ENCODE measurements around the gene SRRM5.
"Not testable (repeated sequence)": the region's sequence is repeated elsewhere in the genome, so short reads cannot be mapped to it uniquely, and the experiment has no call there.

Gene SRRM5

GRCh38 chr19:43640424-43640757, 28.5 kb downstream of the SRRM5 start:
- DNase-seq = no peak

- DNase-seq = no peak
Observed at GRCh38 chr19:43641333-43641732, 29.4 kb downstream of the SRRM5 start.

GRCh38 chr19:43642531-43642930, 30.6 kb downstream of the SRRM5 start:
- no peak for DNase-seq

GRCh38 chr19:43643326-43643725, 31.4 kb downstream of the SRRM5 start:
- DNase-seq = no peak

GRCh38 chr19:43644181-43644580, 32.3 kb downstream of the SRRM5 start:
- no peak for DNase-seq

- no peak for DNase-seq
Observed at GRCh38 chr19:43648633-43649032, 36.7 kb downstream of the SRRM5 start.

- no peak for DNase-seq
Observed at GRCh38 chr19:43649514-43649913, 37.6 kb downstream of the SRRM5 start.

- not testable (repeated sequence) for DNase-seq
Observed at GRCh38 chr19:43650276-43650675, 38.4 kb downstream of the SRRM5 start.

- DNase-seq = peak; percentile 54 to 61
Observed at GRCh38 chr19:43651758-43652545, 40.1 kb downstream of the SRRM5 start.

GRCh38 chr19:43652546-43652874, 40.6 kb downstream of the SRRM5 start:
- DNase-seq = no peak

GRCh38 chr19:43656436-43656835, 44.5 kb downstream of the SRRM5 start:
- no peak for DNase-seq

- DNase-seq = no peak
Observed at GRCh38 chr19:43658001-43658400, 46.1 kb downstream of the SRRM5 start.

GRCh38 chr19:43658494-43658893, 46.6 kb downstream of the SRRM5 start:
- DNase-seq = no peak

GRCh38 chr19:43660301-43660970, 48.5 kb downstream of the SRRM5 start:
- no peak for DNase-seq

- no peak for DNase-seq
Observed at GRCh38 chr19:43660971-43661360, 49.1 kb downstream of the SRRM5 start.

GRCh38 chr19:43662487-43662886, 50.6 kb downstream of the SRRM5 start:
- no peak for DNase-seq

- peak; percentile 56 to 57 for DNase-seq
Observed at GRCh38 chr19:43664018-43664417, 52.1 kb downstream of the SRRM5 start.
